HEK293 (cell line): ENCODE results near the gene ZNF529.
A peak's percentile ranks its signal among the peaks of the same experiment; 100 is the strongest.

Experiments used
- CTCF ChIP-seq: fragments of 450-650 bp; formaldehyde crosslinking; IDR thresholded peaks from 2 replicates; pipeline ENCODE4 v1.5.1; 2016; ENCODE audit warnings: missing biosample characterization, missing genetic modification characterization
- EGR2 ChIP-seq: fragments of 450-650 bp; formaldehyde crosslinking; IDR thresholded peaks from 2 replicates; pipeline ENCODE4 v1.5.1; 2016; ENCODE audit warnings: low read depth, missing biosample characterization, missing genetic modification characterization
- FEZF1 ChIP-seq: fragments of 450-650 bp; formaldehyde crosslinking; IDR thresholded peaks from 2 replicates; pipeline ENCODE4 v1.5.1; 2016; ENCODE audit warnings: missing biosample characterization, missing genetic modification characterization
- GLIS1 ChIP-seq: fragments of 450-650 bp; formaldehyde crosslinking; IDR thresholded peaks from 2 replicates; pipeline ENCODE4 v1.5.1; 2016; ENCODE audit warnings: missing biosample characterization, missing genetic modification characterization
- KLF10 ChIP-seq: fragments of 450-650 bp; IDR thresholded peaks from 2 replicates; pipeline ENCODE4 v1.5.1; 2018; ENCODE audit warnings: missing biosample characterization, mild to moderate bottlenecking, missing genetic modification characterization
- SP3 ChIP-seq: fragments of 450-650 bp; formaldehyde crosslinking; IDR thresholded peaks from 2 replicates; pipeline ENCODE4 v1.5.1; 2016; ENCODE audit warnings: missing biosample characterization, missing genetic modification characterization
- TRIM28 ChIP-seq: IDR thresholded peaks from 2 replicates; pipeline ENCODE4 v1.6.1; 2011; ENCODE audit warnings: low read length, control low read depth, borderline replicate concordance
- ZBTB17 ChIP-seq: fragments of 450-650 bp; formaldehyde crosslinking; IDR thresholded peaks from 2 replicates; pipeline ENCODE4 v1.5.1; 2016; ENCODE audit warnings: missing biosample characterization, missing genetic modification characterization
- ZBTB49 ChIP-seq: fragments of 450-650 bp; formaldehyde crosslinking; IDR thresholded peaks from 2 replicates; pipeline ENCODE4 v1.5.1; 2016; ENCODE audit warnings: missing biosample characterization, missing genetic modification characterization, low read depth
- ZBTB8A ChIP-seq: fragments of 450-650 bp; formaldehyde crosslinking; IDR thresholded peaks from 2 replicates; pipeline ENCODE4 v1.5.1; 2016; ENCODE audit warnings: missing biosample characterization, missing genetic modification characterization
- ZFHX2 ChIP-seq: fragments of 450-650 bp; formaldehyde crosslinking; conservative IDR thresholded peaks from 2 replicates; pipeline ENCODE4 v1.5.1; 2016; ENCODE audit warnings: missing biosample characterization, missing genetic modification characterization
- ZNF169 ChIP-seq: fragments of 450-650 bp; formaldehyde crosslinking; IDR thresholded peaks from 2 replicates; pipeline ENCODE4 v1.5.1; 2016; ENCODE audit warnings: missing biosample characterization, missing genetic modification characterization
- ZNF18 ChIP-seq: fragments of 450-650 bp; formaldehyde crosslinking; IDR thresholded peaks from 2 replicates; pipeline ENCODE4 v1.5.1; 2016; ENCODE audit warnings: missing biosample characterization, missing genetic modification characterization
- ZNF221 ChIP-seq: fragments of 450-650 bp; formaldehyde crosslinking; IDR thresholded peaks from 2 replicates; pipeline ENCODE4 v1.5.1; 2017; ENCODE audit warnings: missing biosample characterization, missing genetic modification characterization, borderline replicate concordance
- ZNF223 ChIP-seq: fragments of 450-650 bp; formaldehyde crosslinking; IDR thresholded peaks from 2 replicates; pipeline ENCODE4 v1.5.1; 2016; ENCODE audit warnings: missing biosample characterization, missing genetic modification characterization
- ZNF239 ChIP-seq: fragments of 450-650 bp; formaldehyde crosslinking; IDR thresholded peaks from 2 replicates; pipeline ENCODE4 v1.5.1; 2016; ENCODE audit warnings: missing biosample characterization, missing genetic modification characterization
- ZNF302 ChIP-seq: fragments of 450-650 bp; formaldehyde crosslinking; IDR thresholded peaks from 2 replicates; pipeline ENCODE4 v1.5.1; 2016; ENCODE audit warnings: missing biosample characterization, missing genetic modification characterization, low read depth
- ZNF324 ChIP-seq: fragments of 450-650 bp; formaldehyde crosslinking; IDR thresholded peaks from 2 replicates; pipeline ENCODE4 v1.5.1; 2016; ENCODE audit warnings: missing biosample characterization, missing genetic modification characterization
- ZNF354C ChIP-seq: fragments of 450-650 bp; formaldehyde crosslinking; IDR thresholded peaks from 2 replicates; pipeline ENCODE4 v1.5.1; 2016; ENCODE audit warnings: missing biosample characterization, missing genetic modification characterization, low read depth, borderline replicate concordance
- ZNF391 ChIP-seq: fragments of 450-650 bp; formaldehyde crosslinking; IDR thresholded peaks from 2 replicates; pipeline ENCODE4 v1.5.1; 2016; ENCODE audit warnings: low read depth, missing biosample characterization, missing genetic modification characterization, borderline replicate concordance
- ZNF501 ChIP-seq: fragments of 450-650 bp; formaldehyde crosslinking; IDR thresholded peaks from 2 replicates; pipeline ENCODE4 v1.5.1; 2016; ENCODE audit warnings: missing biosample characterization, missing genetic modification characterization
- ZNF555 ChIP-seq: fragments of 450-650 bp; formaldehyde crosslinking; conservative IDR thresholded peaks from 2 replicates; pipeline ENCODE4 v1.5.1; 2017; ENCODE audit warnings: missing biosample characterization, mild to moderate bottlenecking, missing genetic modification characterization, inconsistent platforms
- ZNF585B ChIP-seq: fragments of 450-650 bp; formaldehyde crosslinking; IDR thresholded peaks from 2 replicates; pipeline ENCODE4 v1.5.1; 2016; ENCODE audit warnings: missing biosample characterization, missing genetic modification characterization
- ZNF600 ChIP-seq: fragments of 450-650 bp; formaldehyde crosslinking; IDR thresholded peaks from 2 replicates; pipeline ENCODE4 v1.5.1; 2016; ENCODE audit warnings: missing biosample characterization, missing genetic modification characterization
- ZNF677 ChIP-seq: fragments of 450-650 bp; IDR thresholded peaks from 2 replicates; pipeline ENCODE4 v1.5.0; 2018; ENCODE audit warnings: missing biosample characterization, mild to moderate bottlenecking, missing genetic modification characterization, moderate library complexity
- ZNF707 ChIP-seq: fragments of 450-650 bp; formaldehyde crosslinking; IDR thresholded peaks from 2 replicates; pipeline ENCODE4 v1.5.1; 2016; ENCODE audit warnings: missing biosample characterization, missing genetic modification characterization
- ZSCAN30 ChIP-seq: fragments of 450-650 bp; IDR thresholded peaks from 2 replicates; pipeline ENCODE4 v1.5.1; 2018; ENCODE audit warnings: missing biosample characterization, mild to moderate bottlenecking, missing genetic modification characterization, moderate library complexity
- ZSCAN5A ChIP-seq: fragments of 450-650 bp; formaldehyde crosslinking; IDR thresholded peaks from 2 replicates; pipeline ENCODE4 v1.5.1; 2016; ENCODE audit warnings: missing biosample characterization, missing genetic modification characterization
- TF ChIP-seq, protein P1 (sequence below): fragments of 450-650 bp; formaldehyde crosslinking; IDR thresholded peaks from 2 replicates; pipeline ENCODE4 v1.5.1; 2016; ENCODE audit warnings: missing biosample characterization, missing genetic modification characterization

Gene ZNF529

DNA sequence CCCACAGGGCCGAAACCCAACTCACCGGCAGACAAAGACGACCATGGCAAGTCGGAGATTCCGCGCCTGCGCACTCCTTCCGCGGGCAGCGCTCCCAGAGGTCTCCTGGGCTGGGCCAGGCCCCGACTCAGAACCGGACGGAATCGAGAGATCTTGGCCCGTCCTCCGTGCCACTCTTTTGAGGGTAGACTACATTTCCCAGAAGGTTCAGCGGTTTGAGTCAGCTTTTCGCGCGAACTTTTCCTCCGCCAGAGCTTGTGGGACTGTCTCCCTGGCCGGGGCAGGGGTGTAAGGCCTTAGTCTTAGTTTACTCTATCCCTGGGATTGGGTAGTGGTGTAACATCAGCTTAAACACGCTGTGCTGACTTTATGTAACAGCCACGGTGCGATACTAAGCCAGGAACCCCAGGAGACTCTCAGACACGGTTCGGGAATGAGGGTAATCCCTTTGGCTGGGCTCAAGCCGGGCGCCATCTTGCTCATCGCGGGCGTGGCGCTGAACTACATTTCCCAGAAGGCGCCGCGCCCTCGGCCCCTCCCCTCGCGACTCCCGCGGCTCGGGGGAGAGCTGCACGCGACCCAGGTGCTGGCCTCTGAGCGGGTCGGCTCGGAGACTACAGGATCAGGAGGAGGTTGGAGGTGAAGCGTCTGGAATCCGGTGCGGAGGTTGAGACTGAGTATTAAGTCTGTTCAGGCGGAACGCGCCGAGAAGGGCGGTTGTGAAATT lies 44.7 kb downstream of the ZNF529 start, which contains the start of gene ZNF260 (continued):
- no peak for TF ChIP-seq ZBTB49 (tag by site-specific recombination)
- peak; percentile 98 for TF ChIP-seq SP3 (tag by site-specific recombination)
- TF ChIP-seq ZNF239 (tag by site-specific recombination), result no peak
- peak; percentile 95 for TF ChIP-seq ZNF324
- no peak for TF ChIP-seq ZNF354C
- TF ChIP-seq ZNF501 (tag by site-specific recombination), result peak; percentile 85
- no peak for TF ChIP-seq ZNF169 (tag by site-specific recombination)
- TF ChIP-seq ZNF600, result 0 out of 2 replicates have a peak, but pooled peaks have one; percentile 98
- TF ChIP-seq ZNF221, result peak; percentile 28; the same call in 1 of the 2 replicates
- TF ChIP-seq ZBTB8A (tag by site-specific recombination), result peak; percentile 78
- no peak for TF ChIP-seq ZNF555 (tag by site-specific recombination)
- TF ChIP-seq, protein P1, sequence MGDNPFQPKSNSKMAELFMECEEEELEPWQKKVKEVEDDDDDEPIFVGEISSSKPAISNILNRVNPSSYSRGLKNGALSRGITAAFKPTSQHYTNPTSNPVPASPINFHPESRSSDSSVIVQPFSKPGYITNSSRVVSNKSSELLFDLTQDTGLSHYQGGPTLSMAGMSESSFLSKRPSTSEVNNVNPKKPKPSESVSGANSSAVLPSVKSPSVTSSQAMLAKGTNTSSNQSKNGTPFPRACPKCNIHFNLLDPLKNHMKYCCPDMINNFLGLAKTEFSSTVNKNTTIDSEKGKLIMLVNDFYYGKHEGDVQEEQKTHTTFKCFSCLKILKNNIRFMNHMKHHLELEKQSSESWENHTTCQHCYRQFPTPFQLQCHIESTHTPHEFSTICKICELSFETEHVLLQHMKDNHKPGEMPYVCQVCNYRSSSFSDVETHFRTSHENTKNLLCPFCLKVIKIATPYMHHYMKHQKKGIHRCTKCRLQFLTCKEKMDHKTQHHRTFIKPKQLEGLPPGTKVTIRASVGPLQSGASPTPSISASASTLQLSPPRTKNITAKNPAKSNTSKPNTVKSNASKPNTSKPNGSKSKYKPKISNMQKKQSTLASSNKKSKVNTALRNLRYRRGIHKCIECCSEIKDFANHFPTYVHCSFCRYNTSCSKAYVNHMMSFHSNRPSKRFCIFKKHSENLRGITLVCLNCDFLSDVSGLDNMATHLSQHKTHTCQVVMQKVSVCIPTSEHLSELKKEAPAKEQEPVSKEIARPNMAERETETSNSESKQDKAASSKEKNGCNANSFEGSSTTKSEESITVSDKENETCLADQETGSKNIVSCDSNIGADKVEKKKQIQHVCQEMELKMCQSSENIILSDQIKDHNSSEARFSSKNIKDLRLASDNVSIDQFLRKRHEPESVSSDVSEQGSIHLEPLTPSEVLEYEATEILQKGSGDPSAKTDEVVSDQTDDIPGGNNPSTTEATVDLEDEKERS, result peak; percentile 81; the same call in 1 of the 2 replicates
- no peak for TF ChIP-seq EGR2 (tag by site-specific recombination)
- peak; percentile 82 for TF ChIP-seq ZSCAN30 (tag by site-specific recombination)
- TF ChIP-seq TRIM28, result peak; percentile 85; the same call in 1 of the 2 replicates
- 0 out of 2 replicates have a peak, but pooled peaks have one; percentile 65 for TF ChIP-seq ZNF18 (tag by site-specific recombination)
- 0 out of 2 replicates have a peak, but pooled peaks have one; percentile 24 for TF ChIP-seq ZSCAN5A (tag by site-specific recombination)
- TF ChIP-seq FEZF1 (tag by site-specific recombination), result no peak
- TF ChIP-seq ZNF585B (tag by site-specific recombination), result no peak
- no peak for TF ChIP-seq ZFHX2
- TF ChIP-seq ZNF223 (tag by site-specific recombination), result no peak
- TF ChIP-seq GLIS1 (tag by site-specific recombination), result peak; percentile 93
- TF ChIP-seq ZNF707, result no peak
- TF ChIP-seq CTCF (tag by site-specific recombination), result peak; percentile 45; the same call in 1 of the 2 replicates
- TF ChIP-seq ZNF677 (tag by site-specific recombination), result no peak
- peak; percentile 99 for TF ChIP-seq ZBTB17 (tag by site-specific recombination)
- TF ChIP-seq ZNF391, result no peak
- TF ChIP-seq KLF10 (tag by site-specific recombination), result peak; percentile 91
- no peak for TF ChIP-seq ZNF302 (tag by site-specific recombination)
